Neural progenitor cell (in vitro differentiated cells): ENCODE measurements around the gene IBTK. TPM values are rescaled to one million over a fixed set of nuclear protein-coding genes. Genes with fewer than 3 reads are reported as not detected.

Experiments
- DNase-seq: peaks from one replicate; pipeline ENCODE4 v3.0.0-alpha.2; 2016; ENCODE audit warnings: low spot score
- H2AFZ ChIP-seq: fragments of 200-600 bp; sonication (generic); replicated peaks from 2 replicates; pipeline ENCODE4 v1.6.1; 2016; ENCODE audit warnings: antibody characterized with exemption
- H3F3A ChIP-seq: fragments of 200-600 bp; sonication (generic); 2 replicates; pipeline ENCODE4 v1.6.1; 2016; ENCODE audit warnings: antibody characterized with exemption, low read depth
- H3K27ac ChIP-seq: fragments of 200-600 bp; sonication (generic); 2 replicates; pipeline ENCODE4 v1.5.1; 2016; ENCODE audit warnings: mild to moderate bottlenecking
- H3K27me3 ChIP-seq: fragments of 200-600 bp; sonication (generic); 2 replicates; pipeline ENCODE4 v1.6.1; 2016; ENCODE audit warnings: mild to moderate bottlenecking, moderate library complexity
- H3K36me3 ChIP-seq: fragments of 200-600 bp; sonication (generic); 2 replicates; pipeline ENCODE4 v1.5.1; 2016
- H3K4me1 ChIP-seq: fragments of 200-600 bp; sonication (generic); 2 replicates; pipeline ENCODE4 v1.6.1; 2016; ENCODE audit warnings: mixed run types
- H3K4me2 ChIP-seq: fragments of 200-600 bp; sonication (generic); 2 replicates; pipeline ENCODE4 v1.6.1; 2016
- H3K4me3 ChIP-seq: fragments of 200-600 bp; sonication (generic); 2 replicates; pipeline ENCODE4 v1.5.1; 2016
- H3K79me2 ChIP-seq: fragments of 200-600 bp; sonication (generic); 2 replicates; pipeline ENCODE4 v1.6.1; 2016; ENCODE audit warnings: low read depth
- H3K9ac ChIP-seq: fragments of 200-600 bp; sonication (generic); 2 replicates; pipeline ENCODE4 v1.6.1; 2016
- H3K9me3 ChIP-seq: fragments of 200-600 bp; sonication (generic); 2 replicates; pipeline ENCODE4 v1.5.1; 2016; ENCODE audit warnings: low read depth
- H4K20me1 ChIP-seq: fragments of 200-600 bp; sonication (generic); 2 replicates; pipeline ENCODE4 v1.6.1; 2016; ENCODE audit warnings: low read depth
- H3K27ac Mint-ChIP-seq: 3 replicates; pipeline ENCODE4 v1.8.0; 2021; ENCODE audit warnings: mixed read lengths
- H3K27me3 Mint-ChIP-seq: 2 replicates; pipeline ENCODE4 v1.8.0; 2022; ENCODE audit warnings: low read depth, mild to moderate bottlenecking, inconsistent platforms, moderate library complexity, mixed read lengths; ENCODE audit not compliant: insufficient read depth
- H3K36me3 Mint-ChIP-seq: 3 replicates; pipeline ENCODE4 v1.8.0; 2021; ENCODE audit warnings: mixed read lengths
- H3K4me1 Mint-ChIP-seq: 3 replicates; pipeline ENCODE4 v1.8.0; 2021; ENCODE audit warnings: mixed read lengths
- H3K4me3 Mint-ChIP-seq: 3 replicates; pipeline ENCODE4 v1.8.0; 2021; ENCODE audit warnings: mild to moderate bottlenecking, moderate library complexity, mixed read lengths
- H3K9me3 Mint-ChIP-seq: 3 replicates; pipeline ENCODE4 v1.8.0; 2020; ENCODE audit warnings: mixed read lengths
- CTCF ChIP-seq: fragments of 200-600 bp; sonication (generic); IDR thresholded peaks from 2 replicates; pipeline ENCODE4 v1.5.1; 2017; ENCODE audit warnings: antibody characterized with exemption, mild to moderate bottlenecking
- EZH2 ChIP-seq: fragments of 200-600 bp; sonication (generic); IDR thresholded peaks from 2 replicates; pipeline ENCODE4 v1.6.1; 2017; ENCODE audit warnings: antibody characterized with exemption, mild to moderate bottlenecking, moderate library complexity
- EZH2phosphoT487 ChIP-seq: fragments of 200-600 bp; sonication (generic); IDR thresholded peaks from 2 replicates; pipeline ENCODE4 v1.6.1; 2017; ENCODE audit warnings: antibody characterized with exemption
- total RNA-seq: library from RNA; depleted of rRNA; stranded (reverse); fragments of >200 nt; gene quantifications from 2 replicates; pipeline ENCODE4 v1.2.3, GENCODE V29; 2015; ENCODE audit warnings: low replicate concordance

The IBTK gene
- total RNA-seq, 1 donor from 2014 or later = 33.7 TPM

- Histone ChIP-seq H3K4me1 (no peaks in the 10 kb centered on the region), H3K36me3 (no peaks in the 10 kb centered on the region), H3K79me2 (no peaks in the 10 kb centered on the region), H3K4me3 (no peak overlapping the region), H4K20me1 (no peaks in the 10 kb centered on the region), H3F3A (no peaks in the 10 kb centered on the region), H2AFZ (no peak overlapping the region), H3K27ac (no peak overlapping the region), H3K27me3 (no peaks in the 10 kb centered on the region), H3K9ac (no peak overlapping the region), H3K9me3 (no peaks in the 10 kb centered on the region), H3K4me2 (no peak overlapping the region)
- H3K36me3 Mint-ChIP-seq = peaks cover 12% of the 10 kb centered on the region
- H3K27ac Mint-ChIP-seq = no peak overlapping the region
- H3K4me3 Mint-ChIP-seq = no peak overlapping the region
- no peak for DNase-seq
- TF ChIP-seq EZH2phosphoT487 = no peak
- no peak for TF ChIP-seq CTCF
- TF ChIP-seq EZH2 = no peak
- peaks cover 7% of the 10 kb centered on the region for H3K27me3 Mint-ChIP-seq
- H3K4me1 Mint-ChIP-seq = peaks cover 8% of the 10 kb centered on the region
- H3K9me3 Mint-ChIP-seq = peaks cover 33% of the 10 kb centered on the region
These were observed 30.1 kb upstream of the IBTK start for GRCh38 chr6:82277686-82278085.

GRCh38 chr6:82275686-82276085, 28.1 kb upstream of the IBTK start:
- H4K20me1 ChIP-seq = no peaks in the 10 kb centered on the region
- no peaks in the 10 kb centered on the region for H3K27me3 ChIP-seq
- H3K27me3 Mint-ChIP-seq = peaks cover 7% of the 10 kb centered on the region
- no peak for TF ChIP-seq CTCF
- no peak for TF ChIP-seq EZH2
- TF ChIP-seq EZH2phosphoT487 = no peak
- H3K79me2 ChIP-seq = no peaks in the 10 kb centered on the region
- no peak overlapping the region for H3K4me2 ChIP-seq
- H3F3A ChIP-seq = peaks cover 7% of the 10 kb centered on the region
- peaks cover 27% of the 10 kb centered on the region for H3K4me1 Mint-ChIP-seq
- H3K4me3 ChIP-seq = no peak overlapping the region
- H3K27ac Mint-ChIP-seq = peak overlapping the region; percentile 24
- H3K27ac ChIP-seq = no peak overlapping the region
- no peak overlapping the region for H2AFZ ChIP-seq
- peaks cover 8% of the 10 kb centered on the region for H3K36me3 Mint-ChIP-seq
- H3K4me1 ChIP-seq = peaks cover 19% of the 10 kb centered on the region
- peaks cover 25% of the 10 kb centered on the region for H3K9me3 Mint-ChIP-seq
- H3K9me3 ChIP-seq = no peaks in the 10 kb centered on the region
- H3K9ac ChIP-seq = no peak overlapping the region
- no peaks in the 10 kb centered on the region for H3K36me3 ChIP-seq
- H3K4me3 Mint-ChIP-seq = no peak overlapping the region
- no peak for DNase-seq

DNA sequence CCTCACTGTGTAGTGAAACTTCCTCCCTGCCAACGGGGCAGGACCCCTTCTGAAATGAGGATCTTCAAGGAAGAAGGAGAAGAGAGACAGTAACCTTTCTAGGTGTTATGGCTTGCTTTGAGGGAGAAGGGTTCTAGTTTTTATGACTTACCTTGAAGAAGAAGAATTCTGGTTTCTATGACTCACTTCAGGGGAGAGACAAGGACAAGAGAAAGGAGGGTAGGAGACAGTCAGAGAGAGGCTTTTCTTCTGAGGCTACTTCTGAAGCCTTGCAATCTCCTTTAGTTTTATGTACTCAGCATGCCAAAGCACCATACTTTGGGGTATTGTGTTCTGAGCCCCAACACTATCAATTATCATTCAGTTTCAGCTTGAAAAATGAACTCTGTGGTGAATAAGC, 25.8 kb upstream of the IBTK start:
- Histone ChIP-seq H3K27me3 (no peaks in the 10 kb centered on the region), H3K27ac (no peak overlapping the region), H3K4me3 (no peak overlapping the region), H3K79me2 (no peaks in the 10 kb centered on the region), H3K4me2 (no peak overlapping the region), H3K4me1 (peaks cover 29% of the 10 kb centered on the region), H3F3A (peaks cover 10% of the 10 kb centered on the region), H3K9ac (no peak overlapping the region), H2AFZ (no peak overlapping the region), H3K9me3 (no peaks in the 10 kb centered on the region), H3K36me3 (no peaks in the 10 kb centered on the region), H4K20me1 (no peaks in the 10 kb centered on the region)
- peaks cover 10% of the 10 kb centered on the region for H3K9me3 Mint-ChIP-seq
- H3K27me3 Mint-ChIP-seq = peaks cover 5% of the 10 kb centered on the region
- peaks cover 2% of the 10 kb centered on the region for H3K36me3 Mint-ChIP-seq
- TF ChIP-seq CTCF (no peak), EZH2phosphoT487 (no peak), EZH2 (no peak)
- H3K27ac Mint-ChIP-seq = no peak overlapping the region
- no peak overlapping the region for H3K4me3 Mint-ChIP-seq
- H3K4me1 Mint-ChIP-seq = peaks cover 43% of the 10 kb centered on the region
- no peak for DNase-seq
